Fibroblast of mammary gland (primary cell): ENCODE data around the gene ARHGAP42.
A peak's percentile ranks its signal among the peaks of the same experiment; 100 is the strongest.

Source experiments
- DNase-seq: peaks from one replicate; pipeline ENCODE4 v3.0.0-alpha.2; 2010; ENCODE audit warnings: low read depth
- H3K4me3 ChIP-seq: 2 replicates; pipeline ENCODE4 v1.5.1; 2011; ENCODE audit warnings: low read depth, mild to moderate bottlenecking, low read length, moderate library complexity; ENCODE audit not compliant: control insufficient read depth
- TF ChIP-seq, protein P1 (sequence below): conservative IDR thresholded peaks from 2 replicates; pipeline ENCODE4 v1.5.1; 2011; ENCODE audit warnings: low read depth, low read length, inconsistent platforms; ENCODE audit not compliant: control insufficient read depth, insufficient read depth

Gene ARHGAP42

DNA sequence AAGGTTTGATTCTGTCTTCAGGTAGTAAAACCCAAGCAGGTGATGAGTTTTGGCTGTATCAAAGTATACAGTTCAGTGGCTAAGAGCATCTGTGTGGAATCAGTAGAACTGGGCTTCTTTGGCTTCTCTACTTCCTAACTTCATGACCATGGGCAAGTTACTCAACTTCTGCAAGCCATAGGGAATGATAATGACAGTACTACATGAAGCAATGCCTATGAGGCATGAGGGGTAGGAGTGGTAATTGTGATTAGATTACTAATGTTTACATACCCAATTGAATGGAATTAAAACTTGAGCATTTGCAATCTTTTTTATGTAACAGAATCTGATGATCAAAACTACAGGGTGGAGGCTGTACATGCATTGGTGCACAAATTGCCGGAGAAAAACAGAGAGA, 278.3 kb downstream of the ARHGAP42 start:
- H3K4me3 ChIP-seq, result no peak overlapping the region
- DNase-seq, result peak; percentile 10
- TF ChIP-seq, protein P1, sequence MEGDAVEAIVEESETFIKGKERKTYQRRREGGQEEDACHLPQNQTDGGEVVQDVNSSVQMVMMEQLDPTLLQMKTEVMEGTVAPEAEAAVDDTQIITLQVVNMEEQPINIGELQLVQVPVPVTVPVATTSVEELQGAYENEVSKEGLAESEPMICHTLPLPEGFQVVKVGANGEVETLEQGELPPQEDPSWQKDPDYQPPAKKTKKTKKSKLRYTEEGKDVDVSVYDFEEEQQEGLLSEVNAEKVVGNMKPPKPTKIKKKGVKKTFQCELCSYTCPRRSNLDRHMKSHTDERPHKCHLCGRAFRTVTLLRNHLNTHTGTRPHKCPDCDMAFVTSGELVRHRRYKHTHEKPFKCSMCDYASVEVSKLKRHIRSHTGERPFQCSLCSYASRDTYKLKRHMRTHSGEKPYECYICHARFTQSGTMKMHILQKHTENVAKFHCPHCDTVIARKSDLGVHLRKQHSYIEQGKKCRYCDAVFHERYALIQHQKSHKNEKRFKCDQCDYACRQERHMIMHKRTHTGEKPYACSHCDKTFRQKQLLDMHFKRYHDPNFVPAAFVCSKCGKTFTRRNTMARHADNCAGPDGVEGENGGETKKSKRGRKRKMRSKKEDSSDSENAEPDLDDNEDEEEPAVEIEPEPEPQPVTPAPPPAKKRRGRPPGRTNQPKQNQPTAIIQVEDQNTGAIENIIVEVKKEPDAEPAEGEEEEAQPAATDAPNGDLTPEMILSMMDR, result no peak

DNA sequence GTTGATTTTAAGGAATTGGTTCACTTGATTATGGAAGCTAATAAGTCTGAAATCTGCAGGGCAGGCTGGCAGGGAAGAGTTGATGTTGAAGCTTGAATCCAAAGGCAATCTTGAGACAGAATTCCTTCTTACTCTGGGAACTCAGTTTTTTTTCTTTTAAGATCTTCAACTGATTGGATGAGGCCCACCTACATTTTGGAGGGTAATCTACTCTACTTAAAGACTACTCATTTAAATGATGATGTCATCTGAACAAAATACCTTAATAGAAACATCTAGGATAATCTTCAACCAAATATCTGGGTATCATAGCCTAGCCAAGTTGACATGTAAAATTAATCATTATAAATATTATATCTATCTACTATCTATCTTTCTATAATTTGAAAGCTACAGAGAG, 279.3 kb downstream of the ARHGAP42 start:
- no peak for DNase-seq
- H3K4me3 ChIP-seq, result no peak overlapping the region
- TF ChIP-seq, protein P1, result no peak

DNA sequence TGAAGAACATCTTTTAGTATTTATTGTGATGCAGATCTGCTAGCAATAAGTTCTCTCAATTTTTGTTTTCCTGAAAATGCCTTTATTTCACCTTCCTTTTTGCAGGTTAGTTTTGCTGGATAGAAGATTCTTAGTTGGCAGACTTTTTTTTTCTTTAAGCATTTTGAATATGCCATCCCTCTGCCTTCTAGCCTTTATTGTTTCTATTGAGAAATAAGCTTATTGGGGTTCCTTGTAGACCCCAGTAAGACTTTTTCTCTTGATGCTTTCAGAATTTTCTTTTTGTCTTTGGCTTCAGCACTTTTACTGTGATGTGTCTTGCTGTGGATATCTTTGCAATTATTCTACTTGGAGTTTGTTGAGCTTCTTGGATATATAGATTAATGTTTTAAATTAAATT, 281.9 kb downstream of the ARHGAP42 start:
- TF ChIP-seq, protein P1, result no peak
- no peak overlapping the region for H3K4me3 ChIP-seq
- DNase-seq, result no peak

DNA sequence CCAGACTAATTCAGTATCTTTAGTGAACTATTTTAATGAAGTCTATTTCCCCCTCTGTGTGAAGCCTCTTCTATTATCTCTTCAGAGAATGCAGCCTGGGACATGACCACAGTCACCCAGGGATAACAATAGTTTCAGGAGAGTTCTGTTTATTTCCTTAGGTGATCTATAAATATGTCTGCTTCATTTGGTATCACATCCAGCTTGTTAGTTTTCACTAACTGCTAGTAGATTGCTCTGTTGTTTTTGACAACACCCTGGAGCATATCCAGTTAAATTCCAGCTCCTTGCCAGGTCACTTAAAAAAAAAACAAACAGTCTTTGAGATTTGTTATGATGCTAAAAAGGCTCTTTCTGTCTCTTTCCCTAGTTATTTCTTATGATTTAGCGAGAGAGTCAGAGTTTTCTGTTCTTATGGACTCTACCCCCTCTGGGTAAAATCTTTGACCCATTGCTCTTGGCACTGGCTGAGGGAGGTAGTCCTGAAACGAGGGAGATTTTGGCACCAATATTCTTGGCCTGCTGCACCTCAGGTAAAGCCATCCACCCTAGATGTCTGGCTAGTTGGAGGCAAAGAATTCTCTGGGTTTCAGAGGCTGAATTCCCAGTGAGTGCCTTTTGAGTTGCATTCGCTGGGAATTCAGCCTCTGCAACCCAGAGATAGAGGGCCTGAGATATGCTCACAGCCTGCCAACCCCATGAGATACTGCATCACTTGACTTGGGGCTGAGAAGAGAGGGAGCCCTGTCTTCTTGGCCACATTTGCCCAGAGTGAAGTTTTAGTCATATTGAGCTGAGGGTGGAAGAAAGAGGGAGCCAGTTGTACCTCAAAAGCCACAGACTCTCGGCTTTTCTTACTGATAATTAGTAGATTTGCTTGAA, 283.4 kb downstream of the ARHGAP42 start:
- no peak for DNase-seq
- no peak overlapping the region for H3K4me3 ChIP-seq
- TF ChIP-seq, protein P1, result no peak

DNA sequence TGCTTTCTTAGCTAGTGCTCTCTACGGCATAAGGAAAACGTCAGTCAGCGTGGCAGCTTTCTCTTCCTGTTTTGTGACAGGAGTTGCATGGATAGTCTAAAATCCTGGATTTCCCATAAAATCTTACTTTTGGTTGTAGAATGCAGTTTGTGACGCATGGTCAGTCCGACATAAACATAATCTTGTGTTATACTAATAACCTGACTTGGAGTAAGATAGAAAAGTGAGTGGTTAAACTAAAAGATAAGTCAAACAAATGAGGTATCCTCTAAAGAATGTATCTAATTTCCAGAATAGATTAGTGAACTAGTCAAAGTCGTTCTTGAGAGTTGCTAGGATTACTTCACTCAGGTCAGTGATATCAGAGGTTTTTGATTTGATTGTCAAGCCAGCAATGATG, 285.0 kb downstream of the ARHGAP42 start:
- DNase-seq, result no peak
- H3K4me3 ChIP-seq, result no peak overlapping the region
- TF ChIP-seq, protein P1, result no peak

DNA sequence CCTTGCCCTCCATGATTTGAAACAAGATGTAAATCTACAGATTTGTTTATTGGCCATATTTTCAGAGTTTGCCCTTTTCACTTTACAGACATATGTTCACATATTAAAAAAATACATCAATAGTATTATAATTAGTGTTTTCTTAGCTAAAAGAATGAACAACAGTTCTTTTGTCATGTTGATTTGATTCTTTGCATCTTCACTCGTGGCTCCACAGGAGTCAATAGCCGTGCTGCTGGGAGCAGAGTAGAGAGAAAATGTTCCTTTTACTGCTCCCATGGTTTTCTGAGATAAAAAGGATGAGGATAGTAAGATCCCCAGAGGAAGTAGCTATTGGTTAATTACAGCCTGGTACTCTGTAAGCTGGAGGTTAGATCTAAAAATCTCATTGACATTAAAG, 291.4 kb downstream of the ARHGAP42 start:
- no peak for DNase-seq

More for the DNA sequence above, 291.4 kb downstream of the ARHGAP42 start:
- H3K4me3 ChIP-seq, result no peak overlapping the region
- TF ChIP-seq, protein P1, result no peak
